PC-3 (cell line): ENCODE results near the gene AGPAT3. TPM values are rescaled to one million over a fixed set of nuclear protein-coding genes. Genes with fewer than 3 reads are reported as not detected.

Source experiments
- ATAC-seq: fragments of 200-7000 bp; cut with Tn5 transposase; 2 replicates; pipeline ENCODE4 v1.9.1; 2020; ENCODE audit warnings: mild to moderate bottlenecking, moderate library complexity
- BruUV-seq: library from RNA; stranded (reverse); fragments of 400-500 nt; replicated peaks from 2 replicates; lab custom pipeline; 2021; lab: Mats Ljungman, UMichigan
- CTCF ChIA-PET: fragments of 300-600 bp; sonication (Branson Sonifier 250); formaldehyde crosslinking; loops from one replicate; lab custom pipeline; 2022; ENCODE audit warnings: antibody characterized with exemption; lab: Charles Lee
- POLR2A ChIA-PET: fragments of 300-600 bp; sonication (Branson Sonifier 250); formaldehyde crosslinking; loops from one replicate; lab custom pipeline; 2022; ENCODE audit warnings: antibody characterized with exemption; ENCODE audit not compliant: unreplicated experiment; lab: Charles Lee
- DNase-seq: peaks from one replicate; pipeline ENCODE4 v3.0.0-alpha.2; 2015
- H2AFZ ChIP-seq: fragments of 300-600 bp; sonication (generic); 2 replicates; pipeline ENCODE4 v1.6.0; 2016; ENCODE audit warnings: antibody characterized with exemption, low read length
- H3F3A ChIP-seq: fragments of 300-600 bp; sonication (generic); one replicate; pipeline ENCODE4 v1.6.0; 2017; ENCODE audit warnings: antibody characterized with exemption, low read length, control low read depth, mild to moderate bottlenecking; ENCODE audit not compliant: unreplicated experiment
- H3K27ac ChIP-seq: fragments of 300-600 bp; sonication (generic); 2 replicates; pipeline ENCODE4 v1.5.1; 2016; ENCODE audit warnings: mild to moderate bottlenecking, low read length
- H3K27me3 ChIP-seq: fragments of 300-600 bp; sonication (generic); 2 replicates; pipeline ENCODE4 v1.6.1; 2016; ENCODE audit warnings: low read length, mixed read lengths
- H3K36me3 ChIP-seq: fragments of 300-600 bp; sonication (generic); 2 replicates; pipeline ENCODE4 v1.6.1; 2016; ENCODE audit warnings: low read depth, mixed run types, low read length, mixed read lengths
- H3K4me1 ChIP-seq: fragments of 300-600 bp; sonication (generic); 2 replicates; pipeline ENCODE4 v1.5.1; 2016; ENCODE audit warnings: low read length; ENCODE audit not compliant: insufficient read depth
- H3K4me2 ChIP-seq: fragments of 300-600 bp; sonication (generic); 2 replicates; pipeline ENCODE4 v1.6.0; 2016; ENCODE audit warnings: low read length
- H3K4me3 ChIP-seq: fragments of 300-600 bp; sonication (generic); 2 replicates; pipeline ENCODE4 v1.5.1; 2016; ENCODE audit warnings: mild to moderate bottlenecking, low read length, mixed read lengths
- H3K79me2 ChIP-seq: fragments of 300-600 bp; sonication (generic); 2 replicates; pipeline ENCODE4 v1.6.1; 2017; ENCODE audit warnings: low read length, mixed read lengths
- H3K9ac ChIP-seq: fragments of 300-600 bp; sonication (generic); 2 replicates; pipeline ENCODE4 v1.6.0; 2016; ENCODE audit warnings: mild to moderate bottlenecking, low read length
- H3K9me2 ChIP-seq: fragments of 300-600 bp; sonication (generic); replicated peaks from 2 replicates; pipeline ENCODE4 v1.6.1; 2016; ENCODE audit warnings: mixed run types, low read length, mixed read lengths
- H3K9me3 ChIP-seq: fragments of 300-600 bp; sonication (generic); 2 replicates; pipeline ENCODE4 v1.6.1; 2016; ENCODE audit warnings: low read length, mixed read lengths
- H4K20me1 ChIP-seq: fragments of 300-600 bp; sonication (generic); 2 replicates; pipeline ENCODE4 v1.6.1; 2016; ENCODE audit warnings: low read length, mixed read lengths
- EZH2 ChIP-seq: fragments of 300-600 bp; sonication (generic); IDR thresholded peaks from one replicate; pipeline ENCODE4 v1.6.1; 2017; ENCODE audit warnings: antibody characterized with exemption, mild to moderate bottlenecking, low read length; ENCODE audit not compliant: unreplicated experiment
- EZH2phosphoT487 ChIP-seq: fragments of 300-600 bp; sonication (generic); IDR thresholded peaks from 2 replicates; pipeline ENCODE4 v1.6.1; 2018; ENCODE audit warnings: mild to moderate bottlenecking, antibody characterized with exemption, low read length, borderline replicate concordance
- intact Hi-C: fragments of 100-400 bp; cut with micrococcal nuclease; formaldehyde crosslinking; loops from 2 replicates; pipeline ENCODE4 v1.9.0; 2023
- total RNA-seq: library from RNA; depleted of rRNA; stranded (reverse); fragments of >200 nt; gene quantifications from 2 replicates; pipeline ENCODE4 v1.2.3, GENCODE V29; 2014
- TF ChIP-seq, protein P1 (sequence below): fragments of 300-600 bp; sonication (generic); conservative IDR thresholded peaks from 2 replicates; pipeline ENCODE4 v1.5.1; 2017; ENCODE audit warnings: antibody characterized with exemption, low read depth, mild to moderate bottlenecking, low read length

AGPAT3 gene
- total RNA-seq, 1 experiment from 2014 or later: 76.1 TPM

GRCh38 chr21:43972850-43973633, 108.0 kb downstream of the AGPAT3 start:
- DNase-seq (no peak), ATAC-seq (no peak)
- CTCF ChIA-PET: no interaction called here
- Histone ChIP-seq H3K4me3 (no peak overlapping the region), H3K27ac (no peak overlapping the region), H2AFZ (no peak overlapping the region), H3K79me2 (no peaks in the 10 kb centered on the region), H4K20me1 (no peaks in the 10 kb centered on the region), H3K9ac (no peak overlapping the region), H3K36me3 (no peaks in the 10 kb centered on the region; the same call in 1 of the 2 replicates), H3K9me2 (no peaks in the 10 kb centered on the region), H3F3A (no peaks in the 10 kb centered on the region), H3K4me1 (peaks cover 13% of the 10 kb centered on the region), H3K4me2 (no peak overlapping the region), H3K27me3 (no peaks in the 10 kb centered on the region), H3K9me3 (no peaks in the 10 kb centered on the region)
- no TSS peak for BruUV-seq
- intact Hi-C loops: no loop called here
- POLR2A ChIA-PET: interaction anchor here (0.7 kb wide), 1 partner anchor 42 kb away, joined by 7 read pairs; no protein-coding TSS in a partner anchor
- TF ChIP-seq EZH2: no peak
- TF ChIP-seq, protein P1, sequence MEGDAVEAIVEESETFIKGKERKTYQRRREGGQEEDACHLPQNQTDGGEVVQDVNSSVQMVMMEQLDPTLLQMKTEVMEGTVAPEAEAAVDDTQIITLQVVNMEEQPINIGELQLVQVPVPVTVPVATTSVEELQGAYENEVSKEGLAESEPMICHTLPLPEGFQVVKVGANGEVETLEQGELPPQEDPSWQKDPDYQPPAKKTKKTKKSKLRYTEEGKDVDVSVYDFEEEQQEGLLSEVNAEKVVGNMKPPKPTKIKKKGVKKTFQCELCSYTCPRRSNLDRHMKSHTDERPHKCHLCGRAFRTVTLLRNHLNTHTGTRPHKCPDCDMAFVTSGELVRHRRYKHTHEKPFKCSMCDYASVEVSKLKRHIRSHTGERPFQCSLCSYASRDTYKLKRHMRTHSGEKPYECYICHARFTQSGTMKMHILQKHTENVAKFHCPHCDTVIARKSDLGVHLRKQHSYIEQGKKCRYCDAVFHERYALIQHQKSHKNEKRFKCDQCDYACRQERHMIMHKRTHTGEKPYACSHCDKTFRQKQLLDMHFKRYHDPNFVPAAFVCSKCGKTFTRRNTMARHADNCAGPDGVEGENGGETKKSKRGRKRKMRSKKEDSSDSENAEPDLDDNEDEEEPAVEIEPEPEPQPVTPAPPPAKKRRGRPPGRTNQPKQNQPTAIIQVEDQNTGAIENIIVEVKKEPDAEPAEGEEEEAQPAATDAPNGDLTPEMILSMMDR: no peak

DNA sequence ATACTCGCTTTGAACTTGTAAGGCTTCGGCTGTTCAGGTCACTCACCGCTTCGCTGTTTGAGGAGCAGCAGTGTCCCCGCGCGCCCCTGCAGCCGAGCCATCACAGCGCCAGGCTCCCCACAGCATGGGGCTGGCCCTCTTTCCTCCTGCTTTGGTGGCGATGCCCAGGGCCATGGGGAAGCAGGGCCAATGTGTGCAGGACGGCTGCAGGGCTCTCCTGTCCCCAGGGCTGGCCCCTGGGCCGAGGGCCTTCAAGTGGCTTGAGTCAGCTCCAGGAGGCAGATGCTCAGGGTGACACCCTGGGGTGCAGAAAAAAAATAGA, 108.6 kb downstream of the AGPAT3 start:
- Histone ChIP-seq H3K4me2 (no peak overlapping the region), H3K36me3 (no peaks in the 10 kb centered on the region; the same call in 1 of the 2 replicates), H3K27ac (no peak overlapping the region), H3F3A (no peaks in the 10 kb centered on the region), H3K4me1 (peaks cover 13% of the 10 kb centered on the region), H4K20me1 (no peaks in the 10 kb centered on the region), H3K9me3 (no peaks in the 10 kb centered on the region), H2AFZ (no peak overlapping the region), H3K79me2 (no peaks in the 10 kb centered on the region), H3K4me3 (no peak overlapping the region), H3K27me3 (no peaks in the 10 kb centered on the region), H3K9me2 (no peaks in the 10 kb centered on the region), H3K9ac (no peak overlapping the region)
- no peak for DNase-seq
- ATAC-seq: no peak
- BruUV-seq: no TSS peak
- ChIA-PET CTCF (no interaction called here), POLR2A (no interaction called here)
- intact Hi-C loops: no loop called here
- TF ChIP-seq EZH2phosphoT487 (no peak), EZH2 (no peak)
- TF ChIP-seq, protein P1: no peak
